NCI-H526 (cell line): ENCODE data around the gene IL19.

Source experiments
- DNase-seq, 2 experiments: peaks; one replicate each; lab custom pipeline; 2025; lab: John Stamatoyannopoulos, UW

The IL19 gene, protein sequence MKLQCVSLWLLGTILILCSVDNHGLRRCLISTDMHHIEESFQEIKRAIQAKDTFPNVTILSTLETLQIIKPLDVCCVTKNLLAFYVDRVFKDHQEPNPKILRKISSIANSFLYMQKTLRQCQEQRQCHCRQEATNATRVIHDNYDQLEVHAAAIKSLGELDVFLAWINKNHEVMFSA

DNA sequence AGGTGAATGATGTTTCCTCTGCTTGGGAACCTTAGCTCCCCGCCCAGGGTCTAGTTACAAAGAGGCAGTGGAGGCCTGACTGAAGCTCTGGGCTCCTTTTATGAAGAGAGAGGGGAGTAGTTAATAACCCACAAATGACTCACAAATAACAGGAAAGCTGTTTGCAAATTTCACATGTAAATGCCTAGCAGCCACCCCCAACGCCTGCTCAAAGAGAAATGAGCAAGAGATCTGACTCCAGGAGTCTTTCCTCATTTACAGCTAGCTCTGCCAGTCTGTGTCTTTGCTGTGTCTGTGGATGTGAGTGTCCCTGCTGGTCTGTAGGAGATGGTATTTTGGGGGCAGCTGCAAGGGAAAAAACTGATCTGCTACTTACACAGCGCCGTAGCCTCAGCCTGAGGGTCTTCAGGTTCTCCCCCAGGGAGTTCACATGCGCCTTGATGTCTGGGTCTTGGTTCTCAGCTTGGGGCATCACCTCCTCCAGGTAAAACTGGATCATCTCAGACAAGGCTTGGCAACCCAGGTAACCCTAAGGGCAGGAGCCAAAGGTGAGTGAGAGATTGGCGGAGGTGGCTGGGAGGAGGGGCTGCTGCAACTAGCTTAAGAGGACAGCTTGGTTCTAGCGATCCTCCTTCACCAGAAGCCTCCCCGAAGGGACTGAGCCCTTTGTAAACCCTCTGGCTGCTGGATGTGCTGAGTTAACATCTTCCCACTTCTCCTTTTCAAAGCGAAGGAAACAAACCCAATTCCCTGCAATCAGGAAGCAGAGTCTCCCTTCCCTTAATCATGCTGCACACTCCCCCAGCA is at the start of gene IL19:
IL19 (plus strand) TSS at position 243 of the 807 bp plus-strand sequence. CDS start 65,890 bp downstream, outside the sequence.
- DNase-seq = peak; percentile 66 to 80

DNA sequence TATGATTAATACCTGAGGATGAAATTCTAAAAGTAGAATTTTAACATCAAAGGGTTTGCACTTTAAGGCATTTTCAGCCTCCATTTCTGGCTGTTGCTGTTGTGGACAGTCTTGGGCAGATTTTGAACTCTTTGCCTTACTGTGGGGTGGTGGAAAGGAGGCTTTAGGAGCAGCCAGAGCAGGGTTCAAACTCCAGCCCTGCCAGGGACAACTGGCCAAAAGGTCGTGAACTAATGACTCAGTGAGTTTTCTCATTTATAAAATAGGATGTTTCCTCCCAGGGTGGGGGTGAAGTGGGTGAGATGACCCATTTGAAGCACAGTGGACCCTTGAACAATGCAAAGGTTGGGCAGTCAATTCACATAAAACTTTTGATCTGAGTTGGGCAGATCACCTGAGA is 49.1 kb upstream of the IL19 start:
- DNase-seq = no peak

DNA sequence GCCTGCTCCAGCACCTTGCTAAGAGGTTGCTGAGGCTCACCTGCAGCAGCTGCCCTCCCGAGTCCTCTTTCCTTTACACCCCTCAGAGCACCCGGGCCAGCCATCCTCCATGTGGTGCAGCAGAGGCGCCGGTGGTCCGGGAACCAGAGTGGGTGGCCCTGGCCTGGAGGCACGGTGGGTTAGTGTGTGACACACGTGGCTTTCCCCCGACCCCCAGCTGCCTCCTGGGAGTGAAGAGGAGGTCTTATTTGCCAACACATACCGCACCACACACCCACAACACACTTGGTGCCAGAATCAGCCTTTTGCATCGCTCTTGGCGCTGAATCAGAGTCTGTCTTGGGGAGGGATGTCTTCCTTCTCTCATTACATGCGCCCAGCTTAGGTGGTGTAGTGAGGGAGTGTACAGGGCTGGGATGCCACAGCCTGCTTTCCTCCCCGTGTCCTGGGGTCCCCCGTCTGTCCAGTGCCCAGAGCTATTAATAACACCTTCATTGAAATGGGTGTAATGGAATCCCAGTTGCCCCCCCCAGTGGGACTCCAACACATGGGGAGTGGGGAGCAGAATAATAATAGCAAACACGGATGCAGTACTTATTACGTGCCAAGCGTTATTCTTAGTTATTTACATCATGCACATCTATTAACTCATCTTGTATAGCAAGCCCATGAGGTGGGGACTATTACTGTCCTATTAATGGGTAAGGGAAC is 47.7 kb upstream of the IL19 start:
- no peak for DNase-seq

DNA sequence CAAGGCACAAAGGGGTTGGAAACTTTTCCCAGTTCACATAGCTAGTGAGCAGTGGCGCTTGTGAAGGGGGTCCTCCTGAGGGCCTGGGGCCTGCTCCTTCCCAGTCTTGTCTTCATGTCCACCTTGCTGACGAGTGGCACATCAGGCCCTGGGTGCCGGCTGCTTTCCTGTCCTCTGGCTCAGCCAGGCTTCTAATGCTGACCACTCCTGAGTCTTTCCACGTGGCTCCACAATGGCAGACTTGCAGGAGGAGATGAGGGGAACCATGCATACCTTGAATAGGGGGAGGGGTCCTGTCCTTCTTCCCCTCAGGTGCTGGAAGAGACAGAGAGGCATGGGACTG is 47.1 kb upstream of the IL19 start:
- no peak for DNase-seq

DNA sequence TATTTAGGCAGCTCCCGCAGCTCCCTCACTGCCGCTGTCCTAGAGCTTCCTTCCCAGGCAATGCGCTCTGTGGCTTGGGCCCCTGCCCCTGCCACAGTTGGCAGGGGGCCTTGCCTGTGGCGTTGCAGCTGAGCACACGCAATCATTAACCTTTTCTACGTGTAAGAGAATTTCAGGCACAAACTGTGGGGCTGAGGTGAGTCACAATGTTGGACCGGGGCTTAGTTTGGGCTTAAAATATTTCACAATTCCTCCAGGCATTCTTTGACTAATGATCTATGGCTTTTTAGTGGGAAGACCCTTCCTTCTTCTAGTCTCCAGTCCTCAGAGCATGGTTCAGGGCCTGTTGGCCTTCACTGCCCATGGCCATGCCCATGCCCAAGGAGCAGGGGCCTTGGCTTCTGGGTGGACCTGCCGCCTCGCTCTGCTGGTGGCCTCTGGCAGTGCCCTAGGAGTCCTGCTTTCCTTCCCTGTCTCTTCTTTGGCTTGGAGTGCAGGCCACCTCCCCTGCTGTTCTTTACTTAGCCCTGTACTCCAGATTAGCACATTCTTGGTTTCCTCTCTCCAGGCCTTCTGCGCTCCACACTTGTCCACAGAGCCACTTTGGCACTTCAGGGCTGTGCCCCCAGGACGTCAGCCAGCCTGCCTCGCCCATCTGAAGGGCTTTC is 46.6 kb upstream of the IL19 start:
- DNase-seq = no peak

DNA sequence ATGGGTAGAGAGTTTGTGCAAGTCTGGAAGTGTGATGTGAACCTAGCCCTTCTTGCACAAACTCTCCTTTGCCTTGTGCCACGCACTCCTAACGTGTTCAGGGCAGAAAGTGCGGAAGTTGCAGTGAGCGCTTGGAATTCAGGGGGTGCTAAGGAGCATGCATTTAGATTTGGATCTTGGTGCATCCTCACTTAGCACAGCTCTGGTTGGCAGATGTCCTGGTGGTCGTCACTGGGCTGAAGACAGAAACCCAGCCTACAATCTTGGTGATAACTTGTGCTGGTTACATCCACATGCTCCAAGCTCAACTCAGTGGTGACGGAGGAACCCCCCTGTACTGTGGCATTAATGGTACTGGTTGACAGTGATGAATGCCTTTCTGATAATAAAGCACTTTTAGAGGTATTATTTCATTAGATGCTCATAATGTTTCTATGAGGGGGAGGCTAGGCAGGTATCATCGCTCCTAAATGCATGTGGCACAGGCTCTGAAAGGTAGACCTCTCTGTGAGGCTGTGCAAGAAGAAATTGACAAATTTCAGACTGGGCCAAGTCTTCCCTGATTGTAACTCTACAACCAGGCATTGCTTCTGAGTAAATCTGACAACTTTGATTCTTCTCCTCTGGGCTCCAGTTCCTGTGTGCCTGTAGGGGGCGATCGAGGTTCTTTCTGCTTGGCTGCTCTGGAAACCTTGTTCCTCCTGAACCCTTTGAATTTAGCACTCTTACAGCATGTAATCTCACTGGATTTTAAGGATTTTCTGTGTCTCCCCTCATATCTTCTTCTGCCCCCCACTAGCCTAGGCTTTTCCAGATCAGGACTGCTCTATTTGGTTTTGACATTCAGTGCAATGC is 45.2 kb upstream of the IL19 start:
- peak in 1 of 2 experiments; percentile 30 for DNase-seq

DNA sequence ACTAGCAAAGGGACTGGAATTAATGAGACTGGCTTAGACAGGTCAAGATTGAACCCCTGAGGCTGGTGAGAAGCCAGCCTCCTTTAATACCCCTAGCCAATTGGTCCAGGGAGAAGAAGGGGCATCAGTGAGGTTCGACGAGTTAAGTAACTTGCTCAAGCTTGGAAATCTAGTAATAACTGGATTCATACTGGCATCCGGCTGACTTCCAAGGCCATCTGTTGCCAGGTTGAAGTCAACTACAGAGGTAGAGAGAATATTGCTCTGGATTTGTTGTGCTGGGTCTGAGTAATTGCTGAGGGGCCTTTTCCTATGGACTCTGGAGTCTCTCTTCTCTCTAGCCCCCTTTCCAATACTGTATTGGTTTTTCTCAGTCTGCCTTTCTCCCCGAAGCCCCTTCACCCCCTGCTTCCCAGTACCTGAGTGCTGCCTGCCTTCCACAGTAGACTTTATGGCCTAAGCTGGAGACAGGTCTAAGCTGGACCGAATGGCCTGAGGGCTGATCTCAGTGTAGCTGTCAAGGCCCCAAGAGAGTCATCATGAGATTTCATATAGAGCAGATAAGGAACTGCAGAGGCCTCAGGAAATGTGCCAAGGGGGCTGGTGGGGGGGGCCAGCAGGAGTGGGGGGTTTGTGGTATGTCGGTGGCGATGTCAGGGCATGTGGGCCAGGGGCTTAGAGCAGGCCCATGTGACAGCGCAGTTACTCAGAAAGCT is 42.4 kb upstream of the IL19 start:
- no peak for DNase-seq

DNA sequence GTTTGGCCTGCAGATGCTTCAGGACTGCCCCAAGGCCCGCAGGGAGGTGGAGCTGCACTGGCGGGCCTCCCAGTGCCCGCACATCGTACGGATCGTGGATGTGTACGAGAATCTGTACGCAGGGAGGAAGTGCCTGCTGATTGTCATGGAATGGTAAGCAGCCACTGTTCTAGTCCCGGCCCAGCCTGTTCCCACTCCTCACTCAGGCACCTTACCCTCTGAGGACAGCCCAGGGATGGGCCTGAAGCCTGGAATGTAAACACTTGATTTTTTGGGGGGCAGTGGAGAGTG is 41.9 kb upstream of the IL19 start:
- DNase-seq = no peak

DNA sequence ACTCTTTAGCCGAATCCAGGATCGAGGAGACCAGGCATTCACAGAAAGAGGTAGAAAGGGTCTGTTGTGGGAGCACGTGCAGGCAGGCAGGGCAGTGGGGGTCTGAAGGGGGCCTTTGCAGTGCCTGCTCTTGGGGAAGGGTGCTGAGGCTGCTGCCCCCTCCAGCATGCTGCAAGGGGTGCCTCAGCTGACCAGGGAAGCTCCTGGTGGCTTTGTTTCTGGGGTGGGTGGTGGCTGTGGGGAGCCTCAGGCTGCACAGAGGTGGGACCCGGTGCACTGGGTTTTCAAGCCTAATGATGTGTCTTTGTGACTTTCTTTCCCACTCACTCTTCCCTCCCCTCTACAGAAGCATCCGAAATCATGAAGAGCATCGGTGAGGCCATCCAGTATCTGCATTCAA is 41.5 kb upstream of the IL19 start:
- DNase-seq = no peak

DNA sequence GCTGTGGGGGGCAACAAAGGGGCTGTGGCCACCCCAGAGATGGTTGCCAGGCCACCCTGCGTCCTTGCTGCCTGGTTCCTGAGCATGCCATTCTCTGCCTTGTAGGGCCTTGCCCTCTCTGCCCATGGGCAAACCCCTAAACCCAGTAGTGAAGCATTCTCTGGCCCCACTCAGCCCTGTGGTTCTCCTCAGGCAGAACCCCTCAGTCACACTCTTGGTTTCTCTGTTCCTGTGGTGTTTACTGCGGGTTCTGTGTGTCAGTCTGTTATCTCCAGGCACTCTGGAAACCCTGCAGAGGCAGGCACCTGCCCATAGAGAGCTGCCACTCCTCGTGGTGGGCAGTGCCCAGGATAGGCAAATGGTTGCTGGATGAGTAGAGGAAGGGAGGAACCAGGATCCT is 41.1 kb upstream of the IL19 start:
- no peak for DNase-seq

DNA sequence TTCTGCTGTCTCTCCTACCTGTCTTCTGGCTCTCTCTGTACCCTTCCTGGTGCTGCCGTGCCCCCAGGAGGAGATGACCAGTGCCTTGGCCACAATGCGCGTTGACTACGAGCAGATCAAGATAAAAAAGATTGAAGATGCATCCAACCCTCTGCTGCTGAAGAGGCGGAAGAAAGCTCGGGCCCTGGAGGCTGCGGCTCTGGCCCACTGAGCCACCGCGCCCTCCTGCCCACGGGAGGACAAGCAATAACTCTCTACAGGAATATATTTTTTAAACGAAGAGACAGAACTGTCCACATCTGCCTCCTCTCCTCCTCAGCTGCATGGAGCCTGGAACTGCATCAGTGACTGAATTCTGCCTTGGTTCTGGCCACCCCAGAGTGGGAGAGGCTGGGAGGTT is 38.1 kb upstream of the IL19 start:
- no peak for DNase-seq

DNA sequence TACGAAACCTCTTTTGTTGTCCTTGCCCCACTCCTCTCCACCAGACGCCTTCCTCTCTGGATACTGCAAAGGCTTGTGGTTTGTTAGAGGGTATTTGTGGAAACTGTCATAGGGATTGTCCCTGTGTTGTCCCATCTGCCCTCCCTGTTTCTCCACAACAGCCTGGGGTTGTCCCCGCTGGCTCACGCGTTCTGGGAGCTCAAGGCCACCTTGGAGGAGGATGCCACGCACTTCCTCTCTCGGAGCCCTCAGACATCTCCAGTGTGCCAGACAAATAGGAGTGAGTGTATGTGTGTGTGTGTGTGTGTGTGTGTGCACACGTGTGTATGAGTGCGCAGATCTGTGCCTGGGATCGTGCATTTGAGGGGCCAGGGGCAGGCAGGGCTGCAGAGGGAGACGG is 37.6 kb upstream of the IL19 start:
- DNase-seq = no peak

DNA sequence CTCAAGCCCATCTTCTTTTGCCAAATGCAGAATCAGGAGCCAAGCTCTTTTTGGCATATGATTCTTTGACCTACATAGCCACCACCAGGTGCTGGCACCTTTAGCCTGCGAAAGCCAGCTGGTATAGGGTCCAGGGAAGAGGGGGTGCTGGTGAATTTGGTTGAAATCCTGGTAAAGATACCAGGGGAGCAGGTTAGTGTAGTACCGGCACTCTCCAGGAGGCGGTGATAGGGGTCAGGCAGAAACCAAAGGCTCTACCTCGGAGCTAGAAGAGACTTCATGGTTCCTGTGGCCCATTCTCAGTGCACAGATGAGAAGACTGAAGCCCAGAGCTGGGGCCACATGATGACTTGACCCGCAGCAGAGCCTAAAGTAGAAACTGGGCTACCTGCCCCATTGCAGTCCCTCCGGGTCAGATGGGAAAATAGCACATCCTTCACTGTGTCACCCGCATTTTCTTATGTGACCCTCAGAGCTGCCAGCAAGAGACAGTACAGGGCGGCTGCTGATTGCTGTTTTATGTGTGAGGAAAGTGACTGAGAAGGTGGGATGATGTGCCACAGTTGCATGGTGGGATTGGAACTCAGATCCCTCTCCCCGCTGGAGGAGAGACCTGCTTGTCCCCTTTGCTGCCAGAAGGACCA is 36.0 kb upstream of the IL19 start:
- peak; percentile 7 to 52 for DNase-seq

DNA sequence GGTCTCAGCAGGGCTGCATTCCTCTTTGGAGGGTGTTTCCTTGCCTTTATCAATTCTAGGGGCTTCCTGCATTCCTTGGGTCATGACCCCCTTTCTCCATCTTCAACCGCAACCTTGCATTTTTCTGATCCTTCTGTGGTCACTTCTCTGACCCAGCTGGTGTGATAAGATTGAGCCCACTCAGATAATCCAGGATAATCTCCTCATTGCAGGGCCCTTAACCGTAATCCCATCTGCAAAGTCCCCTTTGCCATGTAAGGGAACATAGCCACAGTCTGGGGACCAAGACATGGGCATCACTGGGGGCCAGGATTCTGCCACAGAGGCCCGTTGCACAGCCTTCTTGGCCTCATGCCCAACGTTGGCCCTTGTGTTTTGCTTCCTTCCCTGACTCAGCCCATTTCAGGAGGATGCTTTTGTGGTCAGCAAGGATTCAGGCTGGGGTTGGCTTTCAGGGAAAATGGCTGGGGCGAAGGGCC is 35.0 kb upstream of the IL19 start:
- no peak for DNase-seq

DNA sequence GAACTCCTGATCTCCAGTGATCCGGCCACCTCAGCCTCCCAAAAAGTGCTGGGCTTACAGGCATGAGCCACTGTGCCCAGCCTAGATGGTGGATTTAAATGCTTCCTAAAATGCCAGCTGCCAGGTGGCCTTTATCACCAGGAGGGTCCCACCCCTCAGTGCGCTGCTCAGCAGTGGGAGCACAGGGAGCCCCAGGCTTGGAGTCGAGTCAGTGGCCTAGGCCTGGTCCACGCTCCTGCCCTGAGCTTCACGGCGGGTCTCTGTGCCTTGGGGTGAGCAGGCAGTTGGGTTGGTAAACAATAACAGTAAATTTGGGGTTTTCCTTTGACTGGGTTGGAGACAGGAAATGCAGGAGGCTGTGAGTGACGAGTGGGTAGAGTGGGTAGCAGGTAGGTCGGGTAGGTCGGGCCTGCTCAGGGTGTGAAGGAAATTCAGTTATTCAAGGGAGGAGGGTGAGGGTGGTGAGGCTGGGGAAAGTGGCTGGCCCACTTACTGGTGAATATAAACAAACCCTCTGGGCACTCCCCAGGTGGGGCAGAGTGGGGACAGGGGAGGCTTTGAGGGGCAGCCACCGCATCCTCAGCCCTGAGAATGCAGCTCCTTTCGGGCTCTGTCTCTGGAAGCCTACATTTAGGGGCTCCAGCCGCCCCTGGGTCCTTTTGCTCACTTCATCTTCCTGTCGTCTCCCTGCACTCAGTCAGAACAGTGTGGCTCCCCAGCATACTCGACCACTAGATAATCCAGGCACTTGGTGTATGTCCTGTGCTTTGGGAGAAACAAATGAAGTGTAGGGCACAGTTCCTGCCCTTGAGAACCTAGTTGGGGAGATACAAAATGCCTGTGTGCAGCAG is 33.5 kb upstream of the IL19 start:
- DNase-seq = no peak

DNA sequence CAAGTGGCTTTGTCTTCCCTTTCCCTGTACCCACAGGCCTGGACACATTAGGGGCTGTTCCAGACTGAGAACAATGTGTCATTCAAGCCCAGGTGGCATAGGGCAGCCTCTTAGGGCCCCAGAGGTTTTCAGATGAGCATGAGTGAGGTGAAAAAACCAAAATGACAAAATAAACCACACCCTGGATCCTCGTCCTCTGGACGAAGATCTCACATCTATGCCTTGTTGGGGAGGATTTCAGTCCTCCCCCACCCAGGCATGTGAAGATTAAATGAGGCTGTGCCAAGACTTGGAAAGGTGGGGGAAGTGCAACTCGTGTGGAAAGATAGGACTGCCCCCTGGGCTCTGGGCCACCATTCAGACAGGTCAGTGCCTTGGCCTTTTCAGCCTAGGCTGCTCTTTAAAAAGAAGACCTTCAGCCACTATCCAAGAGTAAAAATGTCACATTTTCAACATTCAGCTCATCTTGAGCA is 32.8 kb upstream of the IL19 start:
- peak in 1 of 2 experiments; percentile 8 for DNase-seq

DNA sequence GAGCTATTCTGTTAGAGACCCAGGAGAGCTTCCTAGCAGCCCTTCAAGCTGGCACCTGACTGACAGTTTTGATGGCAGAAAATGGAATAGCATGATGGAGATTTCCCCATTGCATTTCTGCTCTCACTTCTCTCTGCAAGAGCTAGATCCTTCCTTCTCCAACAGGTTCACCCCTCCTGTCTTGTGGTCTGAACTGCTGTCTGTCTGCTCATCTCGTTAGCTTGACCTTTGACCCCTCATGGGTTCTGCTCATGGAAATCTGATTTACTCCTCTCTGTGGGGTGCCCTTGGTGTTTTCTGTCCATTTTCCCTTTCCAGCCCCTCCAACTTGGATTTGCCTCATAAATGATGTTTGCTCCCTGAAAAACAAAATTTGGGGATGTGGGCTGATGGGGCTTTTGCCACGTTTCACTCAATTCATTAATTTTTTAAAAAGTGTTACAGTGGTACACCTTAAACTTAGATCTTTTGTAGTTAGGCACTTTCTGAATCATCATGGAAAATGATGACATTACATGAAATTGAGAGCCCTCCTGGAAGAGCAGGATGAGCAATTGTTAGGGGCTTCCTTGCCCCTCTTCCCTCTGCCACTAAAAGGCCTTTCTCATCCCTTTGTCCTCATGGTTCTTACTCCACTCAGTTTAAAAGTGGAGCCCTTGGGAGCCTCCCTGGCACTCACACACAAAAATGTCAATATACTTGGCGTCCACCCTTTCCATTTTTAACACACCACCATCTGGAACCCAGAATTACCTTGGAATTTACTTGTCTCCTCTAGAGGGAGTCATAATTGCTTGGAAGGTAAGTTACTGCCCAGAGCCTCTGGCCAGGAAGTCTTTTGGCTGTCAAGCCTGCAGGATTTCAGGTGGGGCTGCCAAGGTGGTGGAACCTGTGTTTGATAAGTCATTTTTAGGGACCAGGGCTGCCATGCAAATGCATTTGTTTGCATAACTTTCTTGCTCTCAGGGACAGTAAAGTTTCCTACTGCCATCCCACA is 31.9 kb upstream of the IL19 start:
- DNase-seq = no peak

DNA sequence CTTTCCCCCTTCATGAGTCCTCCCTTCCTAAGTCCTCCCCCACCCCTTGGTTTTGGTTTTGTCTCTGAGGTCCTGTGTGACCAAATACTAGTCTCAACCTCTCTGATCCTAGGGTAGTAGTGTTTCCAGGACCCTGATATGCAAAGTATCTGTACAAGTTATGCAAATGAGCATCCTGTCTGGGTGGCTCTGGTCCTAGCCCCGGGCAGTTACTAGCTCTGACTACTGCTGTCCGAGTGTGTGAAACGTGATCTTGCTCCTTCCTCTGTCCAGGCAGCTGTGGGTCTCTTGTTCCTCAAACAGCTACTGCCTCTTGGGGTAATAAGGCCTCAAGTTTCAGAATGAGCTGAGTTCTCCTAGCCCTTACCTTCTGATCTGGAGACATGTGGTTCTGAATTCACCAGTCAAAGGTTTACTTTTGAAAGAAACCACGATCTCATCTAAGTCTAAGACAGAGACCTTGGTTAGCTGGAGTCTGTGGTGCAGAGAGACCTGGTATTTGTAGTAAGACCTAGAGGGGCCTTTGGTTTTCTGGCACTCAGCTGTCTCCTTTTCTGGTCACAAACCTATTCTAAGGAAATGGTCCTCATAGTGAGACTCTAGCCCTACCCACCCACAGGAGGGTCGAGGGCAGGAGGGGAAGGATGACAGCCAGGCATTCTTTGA is 31.0 kb upstream of the IL19 start:
- peak; percentile 95 to 98 for DNase-seq
